Measurements from ENCODE around the gene RCSD1. TPM values are rescaled to one million over a fixed set of nuclear protein-coding genes. Genes with fewer than 3 reads are reported as not detected.

RCSD1 gene
- total and polyA plus RNA-seq, 10 of the 15 experiments (the other 5 are each of a cell fraction or from before 2014, with no cell fraction given), result 11.4 to 78.3 (median 71.6) TPM

GRCh38 chr1:167675440-167675839 is 45.4 kb downstream of the RCSD1 start (continued):
- TF ChIP-seq ZNF592 (IDR thresholded peaks at IDR 0.05) (no peak), CHD4 (IDR thresholded peaks at IDR 0.05) (no peak), SMAD5 (IDR thresholded peaks at IDR 0.05; ENCODE audit: low read depth) (no peak), TCF12 (IDR thresholded peaks at IDR 0.05; ENCODE audit: low read depth, low read length) (no peak), IRF4 (IDR thresholded peaks at IDR 0.05; ENCODE audit: low read depth, low read length) (no peak)

- BruUV-seq (replicated peaks), result no TSS peak
- Histone ChIP-seq H3K9me3 (replicated peaks; ENCODE audit: control insufficient read depth, insufficient read depth, low read length) (no peaks in the 10 kb centered on the region; the same call in 2 of the 3 replicates), H2AFZ (ENCODE audit: control insufficient read depth, low read depth, low read length) (no peak overlapping the region), H3K9ac (ENCODE audit: control insufficient read depth, insufficient read depth, low read length) (peak overlapping the region; percentile 61), H3K27ac (ENCODE audit: control insufficient read depth, insufficient read depth) (peak overlapping the region; percentile 93), H3K27me3 (replicated peaks in 1 of 2; ENCODE audit: control insufficient read depth in 2 of 2, insufficient read depth in 2 of 2, low read length in 1 of 2) (no peaks in the 10 kb centered on the region), H3K36me3 (ENCODE audit: control insufficient read depth in 2 of 2, insufficient read depth in 2 of 2, low read length in 1 of 2) (peaks cover 0 to 3% of the 10 kb centered on the region in 2 experiments; a peak in 2 of 4 replicates), H3K4me3 (peak overlapping the region; percentile 35; the same call in 1 of the 2 replicates), H3K4me1 (ENCODE audit: control insufficient read depth, insufficient read depth, low read length) (peaks cover 85% of the 10 kb centered on the region), H4K20me1 (ENCODE audit: control insufficient read depth, insufficient read depth) (no peaks in the 10 kb centered on the region), H3K4me2 (ENCODE audit: control insufficient read depth, insufficient read depth) (peak overlapping the region; percentile 64), H3K79me2 (ENCODE audit: control insufficient read depth, insufficient read depth, low read length) (peaks cover 35% of the 10 kb centered on the region)
- CTCF ChIA-PET, result interaction anchor here (0.8 to 5.1 kb wide), 11 partner anchors 9 to 405 kb away, joined by 3 to 31 read pairs (median 6); no protein-coding TSS in a partner anchor
- DNase-seq (ENCODE audit: low read depth, low spot score) (peak; percentile 88), FAIRE-seq (peak; percentile 13), ATAC-seq (peak; percentile 76)
- intact Hi-C loops (cut with micrococcal nuclease; ENCODE audit: unreplicated experiment), result loop anchor here (1.0 kb wide), 1 partner anchor 48 kb away; no protein-coding TSS in a partner anchor
- in situ Hi-C loops (cut with MboI), result no loop called here
- SMC1A ChIA-PET (ENCODE audit: uncharacterized antibody, unreplicated experiment), result interaction anchor here (1.1 to 10.3 kb wide), 13 partner anchors 10 to 126 kb away, joined by 3 to 170 read pairs (median 6); partner anchors contain the start of gene RCSD1
- POLR2A ChIA-PET, result interaction anchor here (1.2 to 7.2 kb wide), 6 partner anchors 9 to 76 kb away, joined by 4 to 84 read pairs (median 8); partner anchors contain the start of gene RCSD1
- RAD21 ChIA-PET (ENCODE audit: unreplicated experiment), result interaction anchor here (0.8 to 8.3 kb wide), 13 partner anchors 11 to 127 kb away, joined by 3 to 100 read pairs (median 4); partner anchors contain the start of gene RCSD1
- 60% methylated on average over 2 of the region's 2 CpGs for WGBS (ENCODE audit: insufficient coverage, insufficient replicate concordance, low lambda C conversion rate, missing lambda C conversion rate)
- TF ChIP-seq GATAD2B (conservative IDR thresholded peaks at IDR 0.05; ENCODE audit: low read depth) (no peak; the same call in none of the 2 replicates), BHLHE40 (IDR thresholded peaks at IDR 0.05; ENCODE audit: borderline replicate concordance in 1 of 2, low read depth in 2 of 2, low read length in 1 of 2) (0 out of 4 replicates have a peak, but pooled peaks of 1 of the 2 experiments have one; percentile 24), SPI1 (IDR thresholded peaks at IDR 0.05; ENCODE audit: borderline replicate concordance, insufficient read depth, low read depth, low read length) (no peak), MTA3 (IDR thresholded peaks at IDR 0.05; ENCODE audit: borderline replicate concordance, low read length) (peak; percentile 31; the same call in 1 of the 2 replicates), MLLT1 (IDR thresholded peaks at IDR 0.05) (0 out of 2 replicates have a peak, but pooled peaks have one; percentile 17), ESRRA (IDR thresholded peaks at IDR 0.05; ENCODE audit: low read length) (no peak), ETV6 (conservative IDR thresholded peaks at IDR 0.05 in 1 of 2, IDR thresholded peaks at IDR 0.05 in 1 of 2; ENCODE audit: borderline replicate concordance in 1 of 2, low read depth in 1 of 2) (no peak), FOXM1 (IDR thresholded peaks at IDR 0.05; ENCODE audit: low read depth, low read length) (no peak; the same call in 1 of the 2 replicates), SREBF1 (IDR thresholded peaks at IDR 0.05; ENCODE audit: low read length) (no peak)
These were observed 46.3 kb downstream of the RCSD1 start for GRCh38 chr1:167676205-167676915.

Data from GM12878 (cell line).